Heart left ventricle (tissue), 16 donors: ENCODE data around the gene RUNX1. TPM values are rescaled to one million over a fixed set of nuclear protein-coding genes. Genes with fewer than 3 reads are reported as not detected.

Experiments
- ATAC-seq, 4 donors: fragments of 200-7000 bp; cut with Tn5 transposase; one replicate each; pipeline ENCODE4 v1.9.1; 2020 to 2022; ENCODE audit warnings: moderate library complexity in 4 of 4, mild to moderate bottlenecking in 3 of 4, moderate number of reproducible peaks in 1 of 4
- DNase-seq, 5 donors: peaks; one replicate each; pipeline ENCODE4 v3.0.0-alpha.2; 2020
- H3K27ac ChIP-seq, 12 donors: fragments of 200-600 bp; sonication (generic) in 4 of 12; one replicate each; pipeline versions ENCODE4 v1.5.0 to v1.8.0; 2016 to 2022; ENCODE audit warnings: mild to moderate bottlenecking in 2 of 12
- H3K27me3 ChIP-seq, 9 donors: fragments of 200-600 bp; sonication (generic) in 2 of 9; one replicate each; pipeline versions ENCODE4 v1.5.1 to v1.8.0; 2016 to 2022; ENCODE audit warnings: mild to moderate bottlenecking in 3 of 9
- H3K36me3 ChIP-seq, 9 donors: fragments of 200-600 bp; sonication (generic) in 2 of 9; one replicate each; pipeline versions ENCODE4 v1.5.0 to v1.8.0; 2018 to 2022; ENCODE audit warnings: mild to moderate bottlenecking in 2 of 9
- H3K4me1 ChIP-seq, 12 donors: fragments of 200-600 bp; sonication (generic) in 4 of 12; one replicate each; pipeline versions ENCODE4 v1.5.0 to v1.8.0; 2016 to 2022; ENCODE audit warnings: mild to moderate bottlenecking in 3 of 12
- H3K4me3 ChIP-seq, 12 donors: fragments of 200-600 bp; sonication (generic) in 4 of 12; one replicate each; pipeline versions ENCODE4 v1.5.0 to v1.8.0; 2017 to 2022; ENCODE audit warnings: mild to moderate bottlenecking in 9 of 12, moderate library complexity in 4 of 12
- H3K9me3 ChIP-seq, 12 donors: fragments of 200-600 bp; sonication (generic) in 4 of 12; one replicate each; pipeline versions ENCODE4 v1.5.0 to v1.8.0; 2016 to 2022; ENCODE audit warnings: mild to moderate bottlenecking in 1 of 12
- CTCF ChIP-seq, 12 donors: fragments of 200-600 bp; sonication (generic) in 4 of 12; IDR thresholded peaks; one replicate each; pipeline versions ENCODE4 v1.5.0 to v1.8.0; 2018 to 2022; ENCODE audit warnings: antibody characterized with exemption in 12 of 12, mild to moderate bottlenecking in 5 of 12
- POLR2A ChIP-seq, 2 donors: fragments of 450-650 bp; IDR thresholded peaks; one replicate each; pipeline ENCODE4 v1.6.1; 2017; ENCODE audit warnings: antibody characterized with exemption in 2 of 2, mild to moderate bottlenecking in 2 of 2, moderate library complexity in 2 of 2
- WGBS, 4 donors: extraction: QIAGEN DNeasy Blood & Tissue Kit in 2 of 4; methylation state at CpG; one replicate each; pipeline versions ENCODE4 v1.1.5 to v1.1.7; 2013 to 2018; 5-methylcytosine and 5-hydroxymethylcytosine counted together
- intact Hi-C, 10 donors: fragments of 100-400 bp; cut with DNase I; formaldehyde crosslinking; loops; one replicate each; pipeline versions ENCODE4 v1.11.1 to v1.14.2; 2022
- polyA plus RNA-seq, 2 donors: library from polyadenylated mRNA; stranded (reverse); fragments of 200-250 nt; gene quantifications; one replicate each; pipeline ENCODE4 v1.2.3, GENCODE V29; 2013
- total RNA-seq, 9 donors: library from RNA; depleted of rRNA in 2 of 9; stranded (reverse); fragments of >200 nt in 2 of 9; fragmentation: NEBNext Ultra II Directional in 3 of 9; extraction: Animal tissue kit (Norgen Biotek cat#: 25700) in 3 of 9; gene quantifications; one replicate each; pipeline versions ENCODE4 v1.1.0 to v1.2.4, GENCODE V29; 2016 to 2023
- donor health status: ischemic (EF 13 %, LVEDD 7.1; RV severe dilation, severe dysfunction).
- donor health status: healthy with polysubstance abuse.
- donor health status: DM: no; HTN: yes; CAD: no.
- donor health status: DM: no; HTN: no; CAD: no.
- donor health status: ischemic (EF 25% LVEDD 6.9; RV normal size, moderate dysfunction).
- donor health status: ischemic (EF 25% LVEDD 5.7; RV mildly dilated, moderate dysfunction).
- donor health status: healthy.
- donor health status: DM: yes; HTN: yes; CAD: no.
- donor health status: ischemic (EF 35%, LVEDD 5.7; RV mildly dilated, moderate dysfunction).
- donor health status: nonischemic (EF 11% LVEDD 7.7; RV severe dilation, severe dysfunction).
- donor health status: DM: yes; HTN: yes; CAD: no.
- donor health status: PGD.
- donor health status: ischemic (EF 29% LVEDD 5.4; RV normal size, mild dysfunction).
- donor health status: nonischemic (EF 23%, LVEDD 6.1; RV moderate dilation, normal function).

The RUNX1 gene
- total and polyA plus RNA-seq, 11 donors: 0.61 to 54.5 (median 4.1) TPM

GRCh38 chr21:35072557-35072956, 23.5 kb upstream of the RUNX1 start:
- peaks cover 0 to 11% (median 0%) of the 10 kb centered on the region in 12 donors for H3K4me1 ChIP-seq
- DNase-seq: no peak
- H3K4me3 ChIP-seq: peak overlapping the region in 1 of 12 donors; percentile 9
- intact Hi-C loops: no loop called here
- H3K36me3 ChIP-seq: no peaks in the 10 kb centered on the region
- ATAC-seq: peak in 2 of 4 donors; percentile 11 to 29
- 54 to 72% (median 62%) methylated on average over 5 of the region's 5 CpGs for WGBS, 4 donors
- TF ChIP-seq CTCF (IDR thresholded peaks at IDR 0.05) (no peak), POLR2A (IDR thresholded peaks at IDR 0.05) (no peak)
- peaks cover 0 to 9% (median 3%) of the 10 kb centered on the region in 12 donors for H3K9me3 ChIP-seq
- peaks cover 0 to 6% (median 0%) of the 10 kb centered on the region in 9 donors for H3K27me3 ChIP-seq
- peak overlapping the region in 6 of 12 donors; percentile 33 to 69 (median 62) for H3K27ac ChIP-seq

- Histone ChIP-seq H3K4me1 (peaks cover 0 to 11% (median 0%) of the 10 kb centered on the region in 12 donors), H3K36me3 (no peaks in the 10 kb centered on the region), H3K27me3 (peaks cover 0 to 6% (median 0%) of the 10 kb centered on the region in 9 donors), H3K4me3 (no peak overlapping the region), H3K27ac (no peak overlapping the region), H3K9me3 (peaks cover 0 to 9% (median 3%) of the 10 kb centered on the region in 12 donors)
- ATAC-seq: no peak
- intact Hi-C loops: no loop called here
- 76 to 82% (median 78%) methylated on average over 2 of the region's 2 CpGs for WGBS, 4 donors
- no peak for DNase-seq
- TF ChIP-seq CTCF (IDR thresholded peaks at IDR 0.05) (no peak), POLR2A (IDR thresholded peaks at IDR 0.05) (no peak)
These were observed 22.2 kb upstream of the RUNX1 start for GRCh38 chr21:35071347-35071746.

GRCh38 chr21:35070436-35070835, 21.3 kb upstream of the RUNX1 start:
- 51 to 68% (median 64%) methylated on average over 5 of the region's 5 CpGs for whole genome bisulfite sequencing, 4 donors
- no peak overlapping the region for H3K27ac ChIP-seq
- TF ChIP-seq POLR2A (IDR thresholded peaks at IDR 0.05) (no peak), CTCF (IDR thresholded peaks at IDR 0.05) (no peak)
- H3K9me3 ChIP-seq: peaks cover 0 to 9% (median 3%) of the 10 kb centered on the region in 12 donors
- no peaks in the 10 kb centered on the region for H3K36me3 ChIP-seq
- peaks cover 0 to 6% (median 0%) of the 10 kb centered on the region in 9 donors for H3K27me3 ChIP-seq
- H3K4me3 ChIP-seq: no peak overlapping the region
- DNase-seq: no peak
- no peak for ATAC-seq
- H3K4me1 ChIP-seq: peaks cover 0 to 9% (median 0%) of the 10 kb centered on the region in 12 donors
- intact Hi-C loops: no loop called here

GRCh38 chr21:35066824-35067223, 17.7 kb upstream of the RUNX1 start:
- H3K36me3 ChIP-seq: no peaks in the 10 kb centered on the region
- no peaks in the 10 kb centered on the region for H3K9me3 ChIP-seq
- 71 to 87% (median 82%) methylated on average over 4 of the region's 4 CpGs for WGBS, 4 donors
- intact Hi-C loops: no loop called here
- TF ChIP-seq CTCF (IDR thresholded peaks at IDR 0.05) (no peak), POLR2A (IDR thresholded peaks at IDR 0.05) (no peak)
- no peak overlapping the region for H3K4me3 ChIP-seq
- peaks cover 0 to 4% (median 0%) of the 10 kb centered on the region in 9 donors for H3K27me3 ChIP-seq
- ATAC-seq: no peak
- no peak overlapping the region for H3K27ac ChIP-seq
- H3K4me1 ChIP-seq: no peaks in the 10 kb centered on the region
- DNase-seq: no peak
